Calu3 (cell line): ENCODE data around the gene PCSK6. TPM values are rescaled to one million over a fixed set of nuclear protein-coding genes. Genes with fewer than 3 reads are reported as not detected.
A peak's percentile ranks its signal among the peaks of the same experiment; 100 is the strongest.

ENCODE experiments used
- Bru-seq: library from RNA; stranded (reverse); fragments of 400-500 nt; gene quantifications from one replicate; lab custom pipeline; 2021; lab: Mats Ljungman, UMichigan
- BruChase-seq, 2 experiments: library from RNA; stranded (reverse); fragments of 400-500 nt; gene quantifications; one replicate each; lab custom pipeline; 2021; lab: Mats Ljungman, UMichigan
- BruUV-seq: library from RNA; stranded (reverse); fragments of 400-500 nt; replicated peaks from 2 replicates; lab custom pipeline; 2021; lab: Mats Ljungman, UMichigan
- CTCF ChIA-PET: fragments of 300-600 bp; sonication (Branson Sonifier 250); formaldehyde crosslinking; loops from one replicate; lab custom pipeline; 2022; ENCODE audit warnings: antibody characterized with exemption; lab: Charles Lee
- DNase-seq: peaks from one replicate; pipeline ENCODE4 v3.0.0; 2022
- H3K27ac Mint-ChIP-seq: one replicate; pipeline ENCODE4 v1.8.0; 2022; ENCODE audit warnings: mixed read lengths; ENCODE audit not compliant: unreplicated experiment
- H3K27me3 Mint-ChIP-seq: one replicate; pipeline ENCODE4 v1.8.0; 2022; ENCODE audit warnings: mixed read lengths; ENCODE audit not compliant: unreplicated experiment
- H3K36me3 Mint-ChIP-seq: one replicate; pipeline ENCODE4 v1.8.0; 2022; ENCODE audit warnings: mild to moderate bottlenecking, moderate library complexity, mixed read lengths; ENCODE audit not compliant: insufficient read depth, unreplicated experiment
- H3K4me1 Mint-ChIP-seq: one replicate; pipeline ENCODE4 v1.8.0; 2022; ENCODE audit warnings: mild to moderate bottlenecking, low read depth, mixed read lengths; ENCODE audit not compliant: unreplicated experiment
- H3K4me3 Mint-ChIP-seq: one replicate; pipeline ENCODE4 v1.8.0; 2022; ENCODE audit warnings: mild to moderate bottlenecking, low read depth, moderate library complexity, mixed read lengths; ENCODE audit not compliant: unreplicated experiment
- H3K9me3 Mint-ChIP-seq: one replicate; pipeline ENCODE4 v1.8.0; 2022; ENCODE audit warnings: low read depth, mixed read lengths; ENCODE audit not compliant: unreplicated experiment
- CTCF ChIP-seq: fragments of 200-600 bp; IDR thresholded peaks from one replicate; pipeline ENCODE4 v1.8.0; 2022; ENCODE audit warnings: antibody characterized with exemption; ENCODE audit not compliant: unreplicated experiment
- intact Hi-C: fragments of 100-400 bp; cut with micrococcal nuclease; formaldehyde crosslinking; loops from one replicate; pipeline ENCODE4 v1.10.0; 2022; ENCODE audit not compliant: unreplicated experiment
- long read RNA-seq: library from polyadenylated mRNA; stranded (forward); transcript quantifications from one replicate; pipeline ENCODE4 v2.0.0, GENCODE V29; 2022
- total RNA-seq: library from RNA; stranded (reverse); gene quantifications from 2 replicates; pipeline ENCODE4 v1.2.3, GENCODE V29; 2022

The PCSK6 gene
- total RNA-seq = 4.0 and 5.1 TPM in 2 replicates
- percentile 34 among the genes with signal in this experiment for Bru-seq, nascent RNA
- percentile 24 among the genes with signal in this experiment for BruChase-seq, experiment 1, labeled RNA remaining after a 6-hour chase
- BruChase-seq, experiment 2, labeled RNA remaining after a 2-hour chase = percentile 26 among the genes with signal in this experiment
- long read RNA-seq, partial matches to known transcripts = 0 of 39 reads
- long read RNA-seq, other reads (novel, unspliced or antisense) = 39 of 39 reads

DNA sequence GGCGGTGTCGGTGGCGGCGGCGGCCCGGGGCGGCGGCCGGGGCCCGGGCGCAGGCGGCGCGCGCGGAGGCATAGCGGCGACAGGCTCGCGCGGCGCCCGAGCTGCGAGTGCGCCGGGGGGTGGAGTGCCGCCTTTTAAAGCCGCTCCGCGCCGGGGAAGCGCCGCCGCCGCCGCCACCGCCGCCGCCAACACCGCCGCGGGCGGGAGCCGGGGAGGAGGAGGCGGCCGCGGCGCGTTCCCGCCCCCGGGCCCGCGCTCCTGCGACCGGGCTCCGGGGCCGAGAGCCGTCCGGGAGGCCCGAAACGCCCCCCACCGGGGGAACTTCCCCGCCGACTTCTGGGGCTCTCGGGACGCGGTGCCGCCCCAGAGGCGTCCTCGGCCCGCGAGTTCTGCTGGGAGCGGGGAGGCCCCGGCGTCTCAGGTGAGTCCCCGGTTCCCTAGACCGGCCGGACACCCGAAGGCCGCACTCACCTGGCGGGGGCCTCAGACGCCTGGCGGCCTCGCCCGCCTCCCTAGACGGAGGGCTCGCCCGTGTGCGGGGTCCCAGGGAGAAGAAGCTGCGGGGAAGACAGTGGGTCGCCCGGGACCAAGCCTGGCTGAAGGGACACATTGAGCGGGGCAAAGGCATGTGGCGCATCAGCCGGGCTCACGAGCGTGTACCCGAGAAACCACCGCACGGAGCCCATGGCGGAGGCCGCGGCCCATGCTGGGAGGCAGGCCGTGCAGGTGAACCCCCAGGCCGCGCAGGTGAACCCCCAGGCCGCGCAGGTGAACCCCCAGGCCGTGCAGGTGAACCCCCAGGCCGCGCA, at the start of gene PCSK6:
Gene PCSK6 (minus strand): TSS at position 109 of the 809 bp plus-strand sequence. CDS start 37 bp downstream, at position 72.
- H3K9me3 Mint-ChIP-seq = no peaks in the 10 kb centered on the region
- CTCF ChIA-PET = no interaction called here

GRCh38 chr15:101538996-101539395, 49.5 kb upstream of the PCSK6 start:
- no peak overlapping the region for H3K27ac Mint-ChIP-seq
- DNase-seq = no peak
- intact Hi-C loops = no loop called here
- H3K4me1 Mint-ChIP-seq = no peaks in the 10 kb centered on the region
- no peak overlapping the region for H3K4me3 Mint-ChIP-seq
- H3K9me3 Mint-ChIP-seq = no peaks in the 10 kb centered on the region
- CTCF ChIA-PET = interaction anchor here (0.8 kb wide), 1 partner anchor 37 kb away, joined by 3 read pairs; no protein-coding TSS in a partner anchor
- no TSS peak for BruUV-seq
- TF ChIP-seq CTCF = no peak
- peaks cover 29% of the 10 kb centered on the region for H3K27me3 Mint-ChIP-seq
- peaks cover 8% of the 10 kb centered on the region for H3K36me3 Mint-ChIP-seq

More for the DNA sequence above, at the start of gene PCSK6:
- no peak for TF ChIP-seq CTCF
- Mint-ChIP-seq H3K27me3 (peaks cover 67% of the 10 kb centered on the region), H3K4me3 (peak within 1 kb of the TSS; percentile 28), H3K27ac (no peak within 1 kb of the TSS), H3K4me1 (no peaks in the 10 kb centered on the region), H3K36me3 (no peaks in the 10 kb centered on the region)
- intact Hi-C loops = no loop called here
- peak; percentile 53 for DNase-seq
- no TSS peak for BruUV-seq

- CTCF ChIA-PET = interaction anchor here (0.8 kb wide), 1 partner anchor 36 kb away, joined by 3 read pairs; no protein-coding TSS in a partner anchor
- BruUV-seq = no TSS peak
- Mint-ChIP-seq H3K27me3 (peaks cover 31% of the 10 kb centered on the region), H3K36me3 (peaks cover 8% of the 10 kb centered on the region), H3K9me3 (no peaks in the 10 kb centered on the region), H3K4me3 (no peak overlapping the region), H3K4me1 (no peaks in the 10 kb centered on the region), H3K27ac (no peak overlapping the region)
- intact Hi-C loops = no loop called here
- TF ChIP-seq CTCF = no peak
- DNase-seq = no peak
These were observed 48.7 kb upstream of the PCSK6 start for GRCh38 chr15:101538177-101538576.

- H3K27me3 Mint-ChIP-seq = peaks cover 37% of the 10 kb centered on the region
- H3K4me3 Mint-ChIP-seq = no peak overlapping the region
- H3K9me3 Mint-ChIP-seq = no peaks in the 10 kb centered on the region
- TF ChIP-seq CTCF = no peak
- DNase-seq = no peak
- BruUV-seq = no TSS peak
- no peaks in the 10 kb centered on the region for H3K4me1 Mint-ChIP-seq
- intact Hi-C loops = no loop called here
- H3K36me3 Mint-ChIP-seq = peaks cover 8% of the 10 kb centered on the region
- H3K27ac Mint-ChIP-seq = no peak overlapping the region
- CTCF ChIA-PET = no interaction called here
These were observed 48.1 kb upstream of the PCSK6 start for GRCh38 chr15:101537483-101538080.
